H1 (cell line): ENCODE results near the gene INPP5J. TPM values are rescaled to one million over a fixed set of nuclear protein-coding genes. Genes with fewer than 3 reads are reported as not detected.
A peak's percentile ranks its signal among the peaks of the same experiment; 100 is the strongest.

Experiments used
- CTCF ChIA-PET: fragments of 300-600 bp; sonication (Branson Sonifier 250); formaldehyde crosslinking; loops from one replicate; lab custom pipeline; 2021; ENCODE audit not compliant: partially characterized antibody; lab: Charles Lee
- POLR2A ChIA-PET: fragments of 300-600 bp; sonication (Branson Sonifier 250); formaldehyde crosslinking; loops from one replicate; lab custom pipeline; 2021; ENCODE audit warnings: inconsistent platforms; ENCODE audit not compliant: partially characterized antibody; lab: Charles Lee
- DNase-seq, 2 experiments: peaks; one replicate each; pipeline versions ENCODE4 v3.0.0 to v3.0.0-alpha.2; 2010 to 2022; ENCODE audit warnings: low spot score in 2 of 2, low read depth in 1 of 2, mixed read lengths in 1 of 2
- FAIRE-seq: peaks from 2 replicates; lab custom pipeline; 2011; peaks lifted over from hg19 to GRCh38; lab: Jason Lieb, UNC
- H2AFZ ChIP-seq: 2 replicates; pipeline ENCODE4 v1.8.1; 2012; ENCODE audit warnings: low read length, inconsistent platforms
- H2AK5ac ChIP-seq: 2 replicates; pipeline ENCODE4 v1.6.1; 2013; ENCODE audit warnings: low read depth, low read length
- H2BK120ac ChIP-seq: replicated peaks from 2 replicates; pipeline ENCODE3; 2013; ENCODE audit warnings: low read depth, low read length, inconsistent platforms
- H2BK12ac ChIP-seq: 2 replicates; pipeline ENCODE4 v1.6.1; 2013; ENCODE audit warnings: low read depth, low read length
- H2BK15ac ChIP-seq: 2 replicates; pipeline ENCODE4 v1.6.1; 2013; ENCODE audit warnings: low read length
- H2BK20ac ChIP-seq: 2 replicates; pipeline ENCODE4 v1.6.1; 2013; ENCODE audit warnings: low read length
- H2BK5ac ChIP-seq: 2 replicates; pipeline ENCODE4 v1.6.1; 2013; ENCODE audit warnings: low read depth, low read length
- H3K14ac ChIP-seq: 2 replicates; pipeline ENCODE4 v1.6.1; 2013; ENCODE audit warnings: inconsistent platforms; ENCODE audit not compliant: insufficient read length
- H3K18ac ChIP-seq: 2 replicates; pipeline ENCODE4 v1.6.1; 2013; ENCODE audit warnings: low read length; ENCODE audit errors: extremely low read depth
- H3K23ac ChIP-seq: 2 replicates; pipeline ENCODE4 v1.6.1; 2013; ENCODE audit warnings: inconsistent platforms; ENCODE audit not compliant: insufficient read length
- H3K23me2 ChIP-seq: 2 replicates; pipeline ENCODE4 v1.6.1; 2013; ENCODE audit warnings: low read depth, low read length
- H3K27ac ChIP-seq: 2 replicates; pipeline ENCODE4 v1.6.1; 2011; ENCODE audit warnings: low read depth, low read length, inconsistent platforms
- H3K27me3 ChIP-seq, 4 experiments: replicated peaks in 1 of 4; 1 replicate in 1 of 4; 2 replicates in 3 of 4; pipeline versions ENCODE4 v1.6.1 to v1.8.1; 2011 to 2013; ENCODE audit warnings: low read length in 3 of 4, mild to moderate bottlenecking in 3 of 4, inconsistent platforms in 2 of 4, mixed read lengths in 2 of 4, moderate library complexity in 1 of 4; ENCODE audit not compliant: control insufficient read depth in 3 of 4, insufficient read depth in 3 of 4; ENCODE audit errors: extremely low read depth in 1 of 4
- H3K36me3 ChIP-seq, 4 experiments: 2 replicates each; pipeline versions ENCODE4 v1.6.1 to v1.8.1; 2011 to 2013; ENCODE audit warnings: mild to moderate bottlenecking in 4 of 4, low read length in 3 of 4, moderate library complexity in 2 of 4, control low read depth in 1 of 4, inconsistent platforms in 1 of 4; ENCODE audit not compliant: insufficient read depth in 4 of 4, control insufficient read depth in 2 of 4
- H3K4ac ChIP-seq: replicated peaks from 2 replicates; pipeline ENCODE3; 2013; ENCODE audit warnings: low read length, low read depth, mixed read lengths, inconsistent platforms; ENCODE audit not compliant: insufficient read length
- H3K4me1 ChIP-seq, 4 experiments: replicated peaks in 1 of 4; 1 replicate in 1 of 4; 2 replicates in 3 of 4; pipeline versions ENCODE4 v1.6.1 to v1.8.1; 2011 to 2013; ENCODE audit warnings: low read length in 3 of 4, inconsistent platforms in 2 of 4, mixed read lengths in 1 of 4; ENCODE audit not compliant: insufficient read depth in 4 of 4, control insufficient read depth in 3 of 4
- H3K4me2 ChIP-seq, 2 experiments: 2 replicates each; pipeline versions ENCODE4 v1.6.1 to v1.8.1; 2011 to 2013; ENCODE audit warnings: low read depth in 2 of 2, low read length in 2 of 2, control low read depth in 1 of 2, inconsistent platforms in 1 of 2, mild to moderate bottlenecking in 1 of 2; ENCODE audit not compliant: insufficient read depth in 1 of 2
- H3K4me3 ChIP-seq, 4 experiments: fragments of 200-600, 300-600 bp in 1 of 4; sonication (generic), shearing (Covaris generic), sonication (Bioruptor Twin) in 1 of 4; 2 replicates each; pipeline versions ENCODE4 v1.5.1 to v1.8.1; 2011 to 2016; ENCODE audit warnings: low read length in 4 of 4, low read depth in 3 of 4, control low read depth in 2 of 4, inconsistent platforms in 2 of 4, mild to moderate bottlenecking in 2 of 4, mixed read lengths in 1 of 4, moderate library complexity in 1 of 4; ENCODE audit not compliant: insufficient read depth in 2 of 4; ENCODE audit errors: extremely low read depth in 1 of 4
- H3K56ac ChIP-seq: replicated peaks from 2 replicates; pipeline ENCODE3; 2013; ENCODE audit warnings: low read depth, mild to moderate bottlenecking, mixed read lengths, low read length, inconsistent platforms; ENCODE audit not compliant: insufficient read length
- H3K79me1 ChIP-seq: 2 replicates; pipeline ENCODE4 v1.6.1; 2013; ENCODE audit warnings: low read depth, low read length, control low read depth
- H3K79me2 ChIP-seq, 2 experiments: 2 replicates each; pipeline versions ENCODE4 v1.6.1 to v1.8.1; 2012 to 2013; ENCODE audit warnings: low read length in 2 of 2, mild to moderate bottlenecking in 2 of 2, inconsistent platforms in 1 of 2; ENCODE audit not compliant: insufficient read depth in 2 of 2, control insufficient read depth in 1 of 2
- H3K9ac ChIP-seq, 4 experiments: replicated peaks in 1 of 4; 1 replicate in 1 of 4; 2 replicates in 3 of 4; pipeline versions ENCODE4 v1.6.1 to v1.8.1; 2011 to 2013; ENCODE audit warnings: low read depth in 3 of 4, low read length in 3 of 4, control low read depth in 2 of 4, mild to moderate bottlenecking in 2 of 4, moderate library complexity in 2 of 4, inconsistent platforms in 1 of 4; ENCODE audit errors: extremely low read depth in 1 of 4
- H3K9me3 ChIP-seq, 2 experiments: 2 replicates each; pipeline versions ENCODE4 v1.6.1 to v1.8.1; 2012 to 2013; ENCODE audit warnings: mild to moderate bottlenecking in 2 of 2, moderate library complexity in 2 of 2, control low read depth in 1 of 2, inconsistent platforms in 1 of 2, low read depth in 1 of 2, low read length in 1 of 2, mixed read lengths in 1 of 2; ENCODE audit not compliant: insufficient read depth in 2 of 2
- H4K20me1 ChIP-seq, 2 experiments: replicated peaks in 1 of 2; 2 replicates each; pipeline versions ENCODE3 to v1.8.1; 2011 to 2013; ENCODE audit warnings: inconsistent platforms in 2 of 2, low read length in 2 of 2, mild to moderate bottlenecking in 1 of 2; ENCODE audit not compliant: insufficient read depth in 2 of 2, control insufficient read depth in 1 of 2
- H4K5ac ChIP-seq: 2 replicates; pipeline ENCODE4 v1.6.1; 2013; ENCODE audit warnings: low read length, low read depth, mixed read lengths, inconsistent platforms; ENCODE audit not compliant: insufficient read length
- H4K8ac ChIP-seq: 2 replicates; pipeline ENCODE4 v1.8.0; 2013; ENCODE audit warnings: mild to moderate bottlenecking, moderate library complexity, low read length, inconsistent platforms; ENCODE audit not compliant: insufficient read depth; ENCODE audit errors: extremely low read depth
- H4K91ac ChIP-seq: replicated peaks from 2 replicates; pipeline ENCODE3; 2013; ENCODE audit warnings: low read length, mixed read lengths, inconsistent platforms; ENCODE audit not compliant: insufficient read length
- CBX8 ChIP-seq: fragments of 300-800, 300-1000 bp; sonication (generic); IDR thresholded peaks from 2 replicates; pipeline ENCODE4 v1.7.1; 2016; ENCODE audit warnings: low read depth, low read length, borderline replicate concordance
- CHD2 ChIP-seq: IDR thresholded peaks from 2 replicates; pipeline ENCODE4 v1.6.1; 2012; ENCODE audit warnings: low read length, improper control_type of control experiment
- CREB1 ChIP-seq: IDR thresholded peaks from 2 replicates; pipeline ENCODE4 v1.6.1; 2012; ENCODE audit warnings: inconsistent platforms
- EZH2 ChIP-seq: fragments of 200-600 bp; sonication (generic); IDR thresholded peaks from 2 replicates; pipeline ENCODE4 v1.7.1; 2012; ENCODE audit warnings: low read depth, mild to moderate bottlenecking, moderate library complexity, low read length, inconsistent platforms; ENCODE audit not compliant: severe bottlenecking
- GABPA ChIP-seq: IDR thresholded peaks from 2 replicates; pipeline ENCODE4 v1.6.1; 2011; ENCODE audit warnings: mild to moderate bottlenecking, low read length, moderate library complexity, borderline replicate concordance; ENCODE audit not compliant: insufficient read depth
- JUN ChIP-seq: IDR thresholded peaks from 2 replicates; pipeline ENCODE4 v1.6.1; 2011; ENCODE audit warnings: low read depth, mild to moderate bottlenecking, improper control_type of control experiment, low read length
- NRF1 ChIP-seq: IDR thresholded peaks from 2 replicates; pipeline ENCODE4 v1.6.1; 2011; ENCODE audit warnings: mild to moderate bottlenecking, low read depth, low read length, improper control_type of control experiment
- PHF8 ChIP-seq: fragments of 200-600 bp; sonication (generic); conservative IDR thresholded peaks from 2 replicates; pipeline ENCODE4 v1.7.1; 2012; ENCODE audit warnings: low read depth, mild to moderate bottlenecking, inconsistent platforms, low read length, moderate library complexity
- POU5F1 ChIP-seq: IDR thresholded peaks from 2 replicates; pipeline ENCODE4 v1.6.1; 2011; ENCODE audit warnings: low read depth, mild to moderate bottlenecking, low read length, moderate library complexity
- SIX5 ChIP-seq: IDR thresholded peaks from 2 replicates; pipeline ENCODE4 v1.6.1; 2011; ENCODE audit warnings: mild to moderate bottlenecking, low read depth, low read length
- SP4 ChIP-seq: IDR thresholded peaks from 2 replicates; pipeline ENCODE4 v1.6.1; 2012; ENCODE audit warnings: low read length, inconsistent platforms
- TAF1 ChIP-seq: IDR thresholded peaks from 2 replicates; pipeline ENCODE4 v1.6.1; 2011; ENCODE audit warnings: mild to moderate bottlenecking, low read depth, low read length
- WGBS, 2 experiments: shearing (Covaris generic) in 1 of 2; methylation state at CpG; one replicate each; pipeline versions ENCODE4 v1.1.6 to v1.1.7; 2013 to 2015; ENCODE audit warnings: low lambda C conversion rate in 2 of 2, mixed read lengths in 2 of 2, inconsistent platforms in 1 of 2, low coverage in 1 of 2, missing lambda C conversion rate in 1 of 2; ENCODE audit not compliant: insufficient replicate concordance in 2 of 2, insufficient coverage in 1 of 2, insufficient read length in 1 of 2; ENCODE audit errors: extremely low coverage in 1 of 2, missing lambda C conversion rate in 1 of 2; 5-methylcytosine and 5-hydroxymethylcytosine counted together
- polyA plus RNA-seq, 7 experiments: library from polyadenylated mRNA; depleted of rRNA in 3 of 7; stranded (reverse) in 5 of 7; unstranded in 2 of 7; fragments of >200 nt in 5 of 7; fragments of 200-250 nt in 2 of 7; gene quantifications; 1 replicate in 5 of 7; 2 replicates in 1 of 7; 4 replicates in 1 of 7; pipeline versions ENCODE4 v1.2.1 to v1.2.3, GENCODE V29; 2011 to 2013; ENCODE audit warnings: missing spikeins in 2 of 7, mixed read lengths in 2 of 7
- total RNA-seq: library from RNA; stranded (reverse); fragmentation: NEBNext Ultra II Directional; extraction: Animal tissue kit (Norgen Biotek cat#: 25700); gene quantifications from 2 replicates; pipeline ENCODE4 v1.2.1, GENCODE V29; 2021
- TF ChIP-seq, protein P1 (sequence below): IDR thresholded peaks from 2 replicates; pipeline ENCODE4 v1.6.1; 2011; ENCODE audit warnings: low read depth, mild to moderate bottlenecking, low read length; ENCODE audit not compliant: insufficient read depth

INPP5J gene
- total and polyA plus RNA-seq, 2 of the 8 experiments (the other 6 are each of a cell fraction or from before 2014, with no cell fraction given), result 5.4 to 6.0 TPM

DNA sequence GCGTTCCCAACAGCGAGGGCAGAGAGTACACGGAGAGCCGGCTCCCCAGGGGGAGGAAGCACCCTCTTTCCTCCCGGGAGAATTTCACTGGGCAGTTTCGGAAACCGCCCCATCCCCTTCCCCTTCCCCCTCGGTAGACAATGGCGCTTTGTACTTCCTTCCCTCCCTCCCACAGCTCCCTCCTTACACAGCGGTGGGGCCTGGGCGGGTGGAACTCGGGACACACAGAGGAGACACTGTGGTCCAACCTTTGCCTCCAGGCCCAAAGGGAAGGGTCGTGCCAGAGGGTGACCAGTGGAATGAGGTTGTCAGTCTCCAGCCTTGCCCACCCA lies 37.3 kb upstream of the INPP5J start:
- H3K9ac ChIP-seq, result peak overlapping the region in 3 of 4 experiments; percentile 37 to 90 (median 84); a peak in 4 of 7 replicates
- TF ChIP-seq CHD2 (no peak), SIX5 (no peak), GABPA (no peak), PHF8 (no peak), TAF1 (no peak), EZH2 (no peak), JUN (no peak), NRF1 (no peak), SP4 (no peak), CBX8 (no peak), POU5F1 (no peak), CREB1 (no peak)
- TF ChIP-seq, protein P1, sequence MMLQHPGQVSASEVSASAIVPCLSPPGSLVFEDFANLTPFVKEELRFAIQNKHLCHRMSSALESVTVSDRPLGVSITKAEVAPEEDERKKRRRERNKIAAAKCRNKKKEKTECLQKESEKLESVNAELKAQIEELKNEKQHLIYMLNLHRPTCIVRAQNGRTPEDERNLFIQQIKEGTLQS, result no peak

More for the DNA sequence above, 37.3 kb upstream of the INPP5J start:
- H3K36me3 ChIP-seq, result no peaks in the 10 kb centered on the region
- H3K18ac ChIP-seq, result 0 out of 2 replicates have a peak overlapping the region, but pooled peaks have one; percentile 64
- no peaks in the 10 kb centered on the region; the same call in 1 of the 2 replicates for H3K79me1 ChIP-seq
- H2AFZ ChIP-seq, result no peak overlapping the region; the same call in 1 of the 2 replicates
- no peak overlapping the region for H3K14ac ChIP-seq
- H2BK120ac ChIP-seq, result no peak overlapping the region
- ChIA-PET CTCF (interaction anchor here (0.9 to 13.3 kb wide), 12 partner anchors 12 to 144 kb away, joined by 3 to 207 read pairs (median 6); partner anchors contain the start of genes MORC2 and TUG1), POLR2A (interaction anchor here (0.7 to 12.2 kb wide), 30 partner anchors 10 to 204 kb away, joined by 3 to 220 read pairs (median 5); partner anchors contain the start of genes INPP5J, LIMK2, MORC2 and PLA2G3)
- WGBS, 2 experiments, result 34% methylated on average over 4 of the region's 13 CpGs; no CpG with 5 or more reads in 1 of the 2 experiments
- no peak overlapping the region; the same call in 1 of the 2 replicates for H2AK5ac ChIP-seq
- H3K27me3 ChIP-seq, result peaks cover 0 to 5% (median 2%) of the 10 kb centered on the region in 4 experiments; a peak in 3 of 7 replicates
- no peaks in the 10 kb centered on the region for H3K9me3 ChIP-seq
- H4K5ac ChIP-seq, result peak overlapping the region; percentile 61
- H3K56ac ChIP-seq, result no peak overlapping the region
- peak overlapping the region; percentile 94; the same call in 1 of the 2 replicates for H3K27ac ChIP-seq
- no peak overlapping the region for H3K4ac ChIP-seq
- H2BK15ac ChIP-seq, result no peak overlapping the region; the same call in 1 of the 2 replicates
- DNase-seq (no peak), FAIRE-seq (no peak)
- H2BK20ac ChIP-seq, result no peak overlapping the region
- peak overlapping the region; percentile 93 to 96 for H3K4me2 ChIP-seq
- H3K4me3 ChIP-seq, result peak overlapping the region; percentile 58 to 84 (median 72)
- peaks cover 0 to 9% of the 10 kb centered on the region in 2 experiments; a peak in 1 of 4 replicates for H3K79me2 ChIP-seq
- H3K4me1 ChIP-seq, result peaks cover 0 to 26% (median 16%) of the 10 kb centered on the region in 4 experiments; a peak in 6 of 7 replicates
- peaks cover 3 to 7% of the 10 kb centered on the region in 2 experiments for H4K20me1 ChIP-seq
- H4K91ac ChIP-seq, result peak overlapping the region; percentile 71
- peak overlapping the region; percentile 94; the same call in 1 of the 2 replicates for H4K8ac ChIP-seq
- H2BK12ac ChIP-seq, result 0 out of 2 replicates have a peak overlapping the region, but pooled peaks have one; percentile 82
- H3K23me2 ChIP-seq, result peaks cover 13% of the 10 kb centered on the region
- H2BK5ac ChIP-seq, result peak overlapping the region; percentile 95
- H3K23ac ChIP-seq, result no peak overlapping the region
